OCI-LY3 (cell line): ENCODE data around the gene CDH24.

Source experiments
- H2AFZ ChIP-seq: fragments of 200-600, 300-600 bp; shearing (Covaris generic); 2 replicates; pipeline ENCODE4 v1.6.0; 2014; ENCODE audit warnings: antibody characterized with exemption, low read depth, low read length
- H3K27ac ChIP-seq: fragments of 200-600, 300-600 bp; sonication (generic); 2 replicates; pipeline ENCODE4 v1.5.1; 2014; ENCODE audit warnings: mild to moderate bottlenecking, low read length, moderate library complexity, mixed read lengths
- H3K27me3 ChIP-seq: fragments of 200-600, 300-600 bp; sonication (generic); 2 replicates; pipeline ENCODE4 v1.6.1; 2014; ENCODE audit warnings: low read depth, low read length, mixed read lengths
- H3K36me3 ChIP-seq: fragments of 200-600, 300-600 bp; sonication (generic); replicated peaks from 2 replicates; pipeline ENCODE3; 2014; ENCODE audit warnings: low read depth, low read length, mixed read lengths
- H3K4me1 ChIP-seq: fragments of 300-600, 200-600 bp; sonication (generic); 2 replicates; pipeline ENCODE4 v1.6.1; 2014; ENCODE audit warnings: low read length, mixed read lengths
- H3K4me2 ChIP-seq: fragments of 200-600, 300-600 bp; sonication (generic); 2 replicates; pipeline ENCODE4 v1.6.1; 2014; ENCODE audit warnings: low read length, mixed read lengths
- H3K4me3 ChIP-seq: fragments of 300-600, 200-600 bp; sonication (generic); 2 replicates; pipeline ENCODE4 v1.5.1; 2014; ENCODE audit warnings: antibody characterized with exemption, mild to moderate bottlenecking, low read length, moderate library complexity
- H3K79me2 ChIP-seq: fragments of 300-600, 200-600 bp; shearing (Covaris generic); 2 replicates; pipeline ENCODE4 v1.6.1; 2014; ENCODE audit warnings: mild to moderate bottlenecking, low read length, mixed read lengths
- H3K9ac ChIP-seq: fragments of 300-600, 200-600 bp; shearing (Covaris generic); 2 replicates; pipeline ENCODE4 v1.6.0; 2014; ENCODE audit warnings: mild to moderate bottlenecking, low read length, moderate library complexity
- H3K9me3 ChIP-seq: fragments of 200-600, 300-600 bp; shearing (Covaris generic); 2 replicates; pipeline ENCODE4 v1.6.1; 2014; ENCODE audit warnings: low read length, mixed read lengths; ENCODE audit not compliant: insufficient read depth
- H4K20me1 ChIP-seq: fragments of 200-600, 300-600 bp; sonication (generic); 2 replicates; pipeline ENCODE4 v1.6.1; 2016; ENCODE audit warnings: low read length, mixed read lengths; ENCODE audit not compliant: insufficient read depth
- CTCF ChIP-seq: fragments of 200-600, 300-600 bp; sonication (generic); IDR thresholded peaks from 2 replicates; pipeline ENCODE4 v1.5.1; 2014; ENCODE audit warnings: antibody characterized with exemption, low read length, low read depth
- EZH2phosphoT487 ChIP-seq: fragments of 200-600 bp; shearing (Covaris generic); IDR thresholded peaks from 2 replicates; pipeline ENCODE4 v1.6.1; 2018; ENCODE audit warnings: antibody characterized with exemption, mixed run types, low read depth

CDH24 gene

GRCh38 chr14:23057757-23058653 is 685 bp upstream of the CDH24 start:
- Histone ChIP-seq H3K27ac (no peak overlapping the region), H3K27me3 (peaks cover 7% of the 10 kb centered on the region; the same call in 1 of the 2 replicates), H4K20me1 (peaks cover 5% of the 10 kb centered on the region), H3K4me3 (peak overlapping the region; percentile 80), H3K4me2 (peak overlapping the region; percentile 98), H3K9ac (peak overlapping the region; percentile 44; the same call in 1 of the 2 replicates), H3K4me1 (peaks cover 20% of the 10 kb centered on the region), H2AFZ (no peak overlapping the region), H3K36me3 (peaks cover 28% of the 10 kb centered on the region), H3K79me2 (no peaks in the 10 kb centered on the region), H3K9me3 (no peaks in the 10 kb centered on the region)
- TF ChIP-seq EZH2phosphoT487 = no peak
- TF ChIP-seq CTCF = peak; percentile 82

- Histone ChIP-seq H3K4me3 (peak overlapping the region; percentile 80), H3K9ac (peak overlapping the region; percentile 30; the same call in 1 of the 2 replicates), H2AFZ (no peak overlapping the region), H3K27ac (no peak overlapping the region), H3K36me3 (peaks cover 16% of the 10 kb centered on the region), H4K20me1 (peaks cover 5% of the 10 kb centered on the region), H3K4me1 (peaks cover 20% of the 10 kb centered on the region), H3K9me3 (no peaks in the 10 kb centered on the region), H3K79me2 (no peaks in the 10 kb centered on the region), H3K27me3 (peaks cover 7% of the 10 kb centered on the region; the same call in 1 of the 2 replicates), H3K4me2 (peak overlapping the region; percentile 98)
- TF ChIP-seq CTCF = peak; percentile 64
- TF ChIP-seq EZH2phosphoT487 = no peak
These were observed 970 bp downstream of the CDH24 start for GRCh38 chr14:23056145-23056955.

GRCh38 chr14:23055621-23056144 is 1.6 kb downstream of the CDH24 start:
- Histone ChIP-seq H3K4me2 (peak overlapping the region; percentile 98), H3K36me3 (peaks cover 10% of the 10 kb centered on the region), H3K27ac (no peak overlapping the region), H3K79me2 (no peaks in the 10 kb centered on the region), H3K4me1 (peaks cover 20% of the 10 kb centered on the region), H3K27me3 (peaks cover 7% of the 10 kb centered on the region; the same call in 1 of the 2 replicates), H3K4me3 (no peak overlapping the region), H4K20me1 (peaks cover 5% of the 10 kb centered on the region), H2AFZ (no peak overlapping the region), H3K9me3 (no peaks in the 10 kb centered on the region), H3K9ac (no peak overlapping the region)
- TF ChIP-seq EZH2phosphoT487 (no peak), CTCF (no peak)

GRCh38 chr14:23055147-23055550 is 2.2 kb downstream of the CDH24 start:
- Histone ChIP-seq H3K4me2 (no peak overlapping the region), H3K9me3 (no peaks in the 10 kb centered on the region)
- TF ChIP-seq CTCF (no peak), EZH2phosphoT487 (no peak)

More at GRCh38 chr14:23055147-23055550, 2.2 kb downstream of the CDH24 start:
- Histone ChIP-seq H3K36me3 (peaks cover 8% of the 10 kb centered on the region), H3K4me1 (peaks cover 20% of the 10 kb centered on the region), H3K27ac (no peak overlapping the region), H3K4me3 (no peak overlapping the region), H2AFZ (no peak overlapping the region), H3K9ac (no peak overlapping the region), H3K27me3 (peaks cover 7% of the 10 kb centered on the region; the same call in 1 of the 2 replicates), H3K79me2 (no peaks in the 10 kb centered on the region), H4K20me1 (peaks cover 5% of the 10 kb centered on the region)
